Measurements from ENCODE around the gene MUC4. TPM values are rescaled to one million over a fixed set of nuclear protein-coding genes. Genes with fewer than 3 reads are reported as not detected.

The MUC4 gene
- total RNA-seq, 1 donor from 2014 or later, result 0.60 TPM

GRCh38 chr3:195813916-195814640 lies 2.3 kb upstream of the MUC4 start:
- no peaks in the 10 kb centered on the region for H3K9me3 Mint-ChIP-seq (ENCODE audit: low read depth)
- TF ChIP-seq CTCF (IDR thresholded peaks at IDR 0.05; ENCODE audit: unreplicated experiment), result no peak
- peaks cover 32% of the 10 kb centered on the region for H3K27me3 Mint-ChIP-seq
- no peak for DNase-seq (ENCODE audit: low spot score, unreplicated experiment)
- H3K4me1 Mint-ChIP-seq (ENCODE audit: low read depth), result no peaks in the 10 kb centered on the region
- H3K4me3 Mint-ChIP-seq (ENCODE audit: low read depth), result no peak overlapping the region
- no peaks in the 10 kb centered on the region for H3K36me3 Mint-ChIP-seq (ENCODE audit: insufficient read depth)
- no peak overlapping the region for H3K27ac Mint-ChIP-seq

- Mint-ChIP-seq H3K4me3 (ENCODE audit: low read depth) (no peak overlapping the region), H3K36me3 (ENCODE audit: insufficient read depth) (no peaks in the 10 kb centered on the region), H3K27me3 (peaks cover 32% of the 10 kb centered on the region), H3K27ac (no peak overlapping the region), H3K9me3 (ENCODE audit: low read depth) (no peaks in the 10 kb centered on the region), H3K4me1 (ENCODE audit: low read depth) (no peaks in the 10 kb centered on the region)
- DNase-seq (ENCODE audit: low spot score, unreplicated experiment), result no peak
- no peak for TF ChIP-seq CTCF (IDR thresholded peaks at IDR 0.05; ENCODE audit: unreplicated experiment)
Measured at GRCh38 chr3:195812366-195812765, 637 bp upstream of the MUC4 start.

GRCh38 chr3:195810455-195810845 lies 1.3 kb downstream of the MUC4 start:
- peaks cover 39% of the 10 kb centered on the region for H3K27me3 Mint-ChIP-seq
- no peak for DNase-seq (ENCODE audit: low spot score, unreplicated experiment)
- no peaks in the 10 kb centered on the region for H3K4me1 Mint-ChIP-seq (ENCODE audit: low read depth)
- no peak for TF ChIP-seq CTCF (IDR thresholded peaks at IDR 0.05; ENCODE audit: unreplicated experiment)
- H3K27ac Mint-ChIP-seq, result no peak overlapping the region
- no peaks in the 10 kb centered on the region for H3K36me3 Mint-ChIP-seq (ENCODE audit: insufficient read depth)
- no peaks in the 10 kb centered on the region for H3K9me3 Mint-ChIP-seq (ENCODE audit: low read depth)
- H3K4me3 Mint-ChIP-seq (ENCODE audit: low read depth), result no peak overlapping the region

- TF ChIP-seq CTCF (IDR thresholded peaks at IDR 0.05; ENCODE audit: unreplicated experiment), result no peak
Measured at GRCh38 chr3:195809796-195810454, 1.8 kb downstream of the MUC4 start.

GRCh38 chr3:195809291-195809785 lies 2.4 kb downstream of the MUC4 start:
- H3K27me3 Mint-ChIP-seq, result peaks cover 42% of the 10 kb centered on the region
- DNase-seq (ENCODE audit: low spot score, unreplicated experiment), result no peak
- H3K36me3 Mint-ChIP-seq (ENCODE audit: insufficient read depth), result no peaks in the 10 kb centered on the region
- no peak overlapping the region for H3K4me3 Mint-ChIP-seq (ENCODE audit: low read depth)
- no peaks in the 10 kb centered on the region for H3K4me1 Mint-ChIP-seq (ENCODE audit: low read depth)
- TF ChIP-seq CTCF (IDR thresholded peaks at IDR 0.05; ENCODE audit: unreplicated experiment), result no peak
- H3K27ac Mint-ChIP-seq, result no peak overlapping the region
- H3K9me3 Mint-ChIP-seq (ENCODE audit: low read depth), result no peaks in the 10 kb centered on the region

More at GRCh38 chr3:195809796-195810454, 1.8 kb downstream of the MUC4 start:
- Mint-ChIP-seq H3K4me1 (ENCODE audit: low read depth) (no peaks in the 10 kb centered on the region), H3K27ac (no peak overlapping the region), H3K4me3 (ENCODE audit: low read depth) (no peak overlapping the region), H3K36me3 (ENCODE audit: insufficient read depth) (no peaks in the 10 kb centered on the region), H3K9me3 (ENCODE audit: low read depth) (no peaks in the 10 kb centered on the region), H3K27me3 (peaks cover 44% of the 10 kb centered on the region)
- DNase-seq (ENCODE audit: low spot score, unreplicated experiment), result no peak
